RWPE1 (cell line): ENCODE results near the gene CCDC188.

Source experiments
- CTCF ChIA-PET: fragments of 350-600 bp; sonication (Branson Sonifier 250); formaldehyde crosslinking; extraction: SDS; loops from one replicate; lab custom pipeline; 2021; lab: Yijun Ruan, JAX
- POLR2A ChIA-PET: fragments of 400-600 bp; formaldehyde crosslinking; extraction: SDS; loops from one replicate; lab custom pipeline; 2020; ENCODE audit warnings: antibody characterized with exemption; ENCODE audit not compliant: low non-redundant PET; lab: Yijun Ruan, JAX
- DNase-seq: peaks from one replicate; pipeline ENCODE4 v3.0.0; 2012; ENCODE audit warnings: low spot score
- H3K27ac ChIP-seq: fragments of 450-650 bp; 2 replicates; pipeline ENCODE4 v1.5.1; 2017
- CTCF ChIP-seq: fragments of 450-650 bp; conservative IDR thresholded peaks from 2 replicates; pipeline ENCODE4 v1.5.1; 2017; ENCODE audit warnings: low read depth, mild to moderate bottlenecking

CCDC188 gene

DNA sequence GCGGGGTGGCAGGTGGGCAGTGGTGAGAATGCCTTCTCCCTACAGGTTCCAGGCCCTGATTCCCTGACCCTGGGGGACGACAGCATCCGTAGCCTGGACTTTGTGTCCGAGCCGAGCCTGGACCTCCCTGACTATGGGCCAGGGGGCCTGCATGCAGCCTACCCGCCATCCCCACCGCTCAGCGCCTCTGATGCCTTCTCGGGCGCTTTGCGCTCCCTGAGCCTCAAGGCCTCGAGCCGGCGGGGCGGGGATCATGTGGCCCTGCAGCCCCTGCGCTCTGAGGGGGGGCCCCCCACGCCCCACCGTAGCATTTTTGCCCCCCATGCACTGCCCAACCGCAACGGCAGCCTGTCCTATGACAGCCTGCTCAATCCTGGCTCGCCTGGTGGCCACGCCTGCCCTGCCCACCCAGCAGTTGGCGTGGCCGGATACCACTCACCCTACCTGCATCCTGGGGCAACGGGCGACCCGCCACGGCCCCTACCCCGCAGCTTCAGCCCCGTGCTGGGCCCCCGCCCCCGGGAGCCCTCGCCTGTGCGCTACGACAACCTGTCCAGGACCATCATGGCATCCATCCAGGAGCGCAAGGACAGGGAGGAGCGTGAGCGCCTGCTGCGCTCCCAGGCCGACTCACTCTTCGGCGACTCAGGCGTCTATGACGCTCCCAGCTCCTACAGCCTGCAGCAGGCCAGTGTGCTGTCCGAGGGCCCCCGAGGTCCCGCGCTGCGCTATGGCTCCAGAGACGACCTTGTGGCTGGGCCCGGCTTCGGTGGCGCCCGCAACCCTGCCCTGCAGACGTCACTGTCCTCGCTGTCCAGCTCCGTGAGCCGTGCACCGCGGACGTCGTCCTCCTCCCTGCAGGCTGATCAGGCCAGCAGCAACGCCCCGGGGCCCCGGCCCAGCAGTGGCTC is 7.9 kb downstream of the CCDC188 start:
- DNase-seq: no peak
- ChIA-PET POLR2A (no interaction called here), CTCF (no interaction called here)
- no peak for TF ChIP-seq CTCF
- H3K27ac ChIP-seq: peak overlapping the region; percentile 27; the same call in 1 of the 2 replicates

- no peak for TF ChIP-seq CTCF
- POLR2A ChIA-PET: no interaction called here
- CTCF ChIA-PET: no interaction called here
- no peak for DNase-seq
- peak overlapping the region; percentile 38 for H3K27ac ChIP-seq
These were observed 9.4 kb downstream of the CCDC188 start for GRCh38 chr22:20141186-20142077.

GRCh38 chr22:20140521-20140964 is 10.3 kb downstream of the CCDC188 start:
- POLR2A ChIA-PET: no interaction called here
- no peak for TF ChIP-seq CTCF
- no peak overlapping the region for H3K27ac ChIP-seq
- CTCF ChIA-PET: no interaction called here
- DNase-seq: no peak

GRCh38 chr22:20140107-20140445 is 10.8 kb downstream of the CCDC188 start:
- CTCF ChIA-PET: no interaction called here
- no peak for TF ChIP-seq CTCF
- no peak overlapping the region for H3K27ac ChIP-seq
- POLR2A ChIA-PET: no interaction called here
- no peak for DNase-seq

GRCh38 chr22:20139391-20140106 is 11.3 kb downstream of the CCDC188 start:
- no peak for DNase-seq
- ChIA-PET POLR2A (interaction anchor here (0.6 kb wide), 1 partner anchor 12 kb away, joined by 3 read pairs; no protein-coding TSS in a partner anchor), CTCF (no interaction called here)
- peak overlapping the region; percentile 60; the same call in 1 of the 2 replicates for H3K27ac ChIP-seq
- no peak for TF ChIP-seq CTCF

GRCh38 chr22:20138868-20139267 is 12.0 kb downstream of the CCDC188 start:
- H3K27ac ChIP-seq: peak overlapping the region; percentile 60
- DNase-seq: no peak
- POLR2A ChIA-PET: interaction anchor here (0.6 kb wide), 1 partner anchor 12 kb away, joined by 3 read pairs; no protein-coding TSS in a partner anchor
- TF ChIP-seq CTCF: no peak
- CTCF ChIA-PET: no interaction called here
